HCT116 (cell line): Measurements from ENCODE around the gene LMCD1. TPM values are rescaled to one million over a fixed set of nuclear protein-coding genes. Genes with fewer than 3 reads are reported as not detected.

ENCODE experiments used
- ATAC-seq: fragments of 200-7000 bp; cut with Tn5 transposase; 2 replicates; pipeline ENCODE4 v1.9.1; 2020; ENCODE audit warnings: mild to moderate bottlenecking, moderate library complexity
- BruUV-seq: library from RNA; stranded (reverse); fragments of 400-500 nt; replicated peaks from 2 replicates; lab custom pipeline; 2021; lab: Mats Ljungman, UMichigan
- CTCF ChIA-PET: fragments of 300-600 bp; sonication (Branson Sonifier 250); formaldehyde crosslinking; loops from one replicate; lab custom pipeline; 2021; ENCODE audit warnings: antibody characterized with exemption; lab: Charles Lee
- POLR2A ChIA-PET: fragments of 300-600, 350-600 bp; sonication (Branson Sonifier 250); formaldehyde crosslinking; loops from one replicate; lab custom pipeline; 2021; ENCODE audit warnings: antibody characterized with exemption; lab: Charles Lee
- RAD21 ChIA-PET, 2 experiments: fragments of 300-600 bp; sonication (Branson Sonifier 250); formaldehyde crosslinking; loops; one replicate each; lab custom pipeline; 2023; ENCODE audit warnings: low total read pairs in 2 of 2; ENCODE audit not compliant: uncharacterized antibody in 2 of 2, unreplicated experiment in 2 of 2, low non-redundant PET in 1 of 2; lab: Charles Lee
- DNase-seq: peaks from one replicate; pipeline ENCODE4 v3.0.0-alpha.2; 2010; ENCODE audit warnings: low read depth, low spot score
- H2AFZ ChIP-seq: fragments of 200-600 bp; shearing (Covaris generic), sonication (generic); 2 replicates; pipeline ENCODE4 v1.6.1; 2017; ENCODE audit warnings: low read depth, mixed run types, mixed read lengths, antibody characterized with exemption, low read length; ENCODE audit not compliant: poor library complexity, severe bottlenecking
- H3K27ac ChIP-seq: 2 replicates; pipeline ENCODE4 v1.5.1; 2012; ENCODE audit warnings: low read depth, low read length
- H3K27me3 ChIP-seq: fragments of 200-600 bp; sonication (generic); 2 replicates; pipeline ENCODE4 v1.6.1; 2016; ENCODE audit warnings: mixed run types, low read length, mixed read lengths; ENCODE audit not compliant: insufficient read depth
- H3K36me3 ChIP-seq, 2 experiments: fragments of 200-500 bp in 1 of 2; fragments of 200-600 bp in 1 of 2; sonication (Bioruptor generic) in 1 of 2; sonication (generic) in 1 of 2; 2 replicates each; pipeline versions ENCODE4 v1.5.1 to v1.6.1; 2014 to 2016; ENCODE audit warnings: low read length in 2 of 2, inconsistent platforms in 1 of 2, mixed read lengths in 1 of 2, mixed run types in 1 of 2; ENCODE audit not compliant: insufficient read depth in 2 of 2, control insufficient read depth in 1 of 2
- H3K4me1 ChIP-seq, 2 experiments: fragments of 200-600 bp in 1 of 2; sonication (generic) in 1 of 2; 2 replicates each; pipeline versions ENCODE4 v1.5.1 to v1.6.1; 2012 to 2017; ENCODE audit warnings: low read length in 2 of 2, inconsistent platforms in 1 of 2, mild to moderate bottlenecking in 1 of 2, mixed read lengths in 1 of 2, mixed run types in 1 of 2, moderate library complexity in 1 of 2; ENCODE audit not compliant: insufficient read depth in 2 of 2, control insufficient read depth in 1 of 2
- H3K4me2 ChIP-seq: fragments of 200-600 bp; sonication (generic); 2 replicates; pipeline ENCODE4 v1.6.1; 2017; ENCODE audit warnings: mixed run types, low read length, mixed read lengths
- H3K4me3 ChIP-seq, 2 experiments: fragments of 200-600 bp in 1 of 2; sonication (generic) in 1 of 2; replicated peaks in 1 of 2; 2 replicates each; pipeline ENCODE4 v1.5.1; 2011 to 2016; ENCODE audit warnings: low read length in 2 of 2, control low read depth in 1 of 2, low read depth in 1 of 2, mild to moderate bottlenecking in 1 of 2, mixed read lengths in 1 of 2, mixed run types in 1 of 2
- H3K79me2 ChIP-seq: fragments of 200-600 bp; sonication (generic); 2 replicates; pipeline ENCODE4 v1.6.1; 2017; ENCODE audit warnings: mild to moderate bottlenecking, mixed run types, low read length, moderate library complexity, mixed read lengths; ENCODE audit not compliant: insufficient read depth
- H3K9ac ChIP-seq: fragments of 200-600 bp; sonication (generic); 2 replicates; pipeline ENCODE4 v1.6.1; 2016; ENCODE audit warnings: low read length, mixed read lengths
- H3K9me2 ChIP-seq: fragments of 200-600 bp; sonication (generic), shearing (Covaris generic); 2 replicates; pipeline ENCODE4 v1.6.1; 2017; ENCODE audit warnings: mixed run types, mild to moderate bottlenecking, moderate library complexity; ENCODE audit not compliant: insufficient read depth
- H3K9me3 ChIP-seq, 2 experiments: fragments of 200-500 bp in 1 of 2; fragments of 200-600 bp in 1 of 2; sonication (Bioruptor generic) in 1 of 2; sonication (generic) in 1 of 2; 2 replicates each; pipeline ENCODE4 v1.6.1; 2014 to 2017; ENCODE audit warnings: low read length in 2 of 2, mixed read lengths in 2 of 2, inconsistent platforms in 1 of 2, low read depth in 1 of 2, mild to moderate bottlenecking in 1 of 2, mixed run types in 1 of 2, moderate library complexity in 1 of 2; ENCODE audit not compliant: control insufficient read depth in 1 of 2, insufficient read depth in 1 of 2
- H4K20me1 ChIP-seq: fragments of 200-600 bp; sonication (generic), shearing (Covaris generic); 2 replicates; pipeline ENCODE4 v1.6.1; 2017; ENCODE audit warnings: mixed run types, mild to moderate bottlenecking, moderate library complexity; ENCODE audit not compliant: insufficient read depth
- ATF3 ChIP-seq: IDR thresholded peaks from 2 replicates; pipeline ENCODE4 v1.6.1; 2012
- CBX3 ChIP-seq: IDR thresholded peaks from 2 replicates; pipeline ENCODE4 v1.6.1; 2012; ENCODE audit warnings: low read depth
- CEBPB ChIP-seq: IDR thresholded peaks from 2 replicates; pipeline ENCODE4 v1.6.1; 2012; ENCODE audit warnings: low read depth
- CTCF ChIP-seq, 3 experiments: fragments of 200-600 bp in 1 of 3; sonication (generic) in 1 of 3; IDR thresholded peaks in 2 of 3; conservative IDR thresholded peaks in 1 of 3; 2 replicates each; pipeline ENCODE4 v1.5.1; 2012 to 2017; ENCODE audit warnings: low read depth in 2 of 3, low read length in 2 of 3, antibody characterized with exemption in 1 of 3, borderline replicate concordance in 1 of 3, control low read depth in 1 of 3, mild to moderate bottlenecking in 1 of 3, mixed read lengths in 1 of 3, mixed run types in 1 of 3, moderate library complexity in 1 of 3; ENCODE audit not compliant: insufficient read depth in 1 of 3
- EGR1 ChIP-seq: IDR thresholded peaks from 2 replicates; pipeline ENCODE4 v1.6.1; 2012; ENCODE audit warnings: low read depth
- ELF1 ChIP-seq: IDR thresholded peaks from 2 replicates; pipeline ENCODE4 v1.6.1; 2012; ENCODE audit warnings: low read depth, borderline replicate concordance
- EZH2phosphoT487 ChIP-seq: fragments of 200-600 bp; IDR thresholded peaks from 2 replicates; pipeline ENCODE4 v1.6.1; 2018; ENCODE audit warnings: antibody characterized with exemption, borderline replicate concordance
- JUND ChIP-seq: IDR thresholded peaks from 2 replicates; pipeline ENCODE4 v1.6.1; 2012
- MAX ChIP-seq: IDR thresholded peaks from 2 replicates; pipeline ENCODE4 v1.6.1; 2012
- POLR2A ChIP-seq: IDR thresholded peaks from 2 replicates; pipeline ENCODE4 v1.7.0; 2011; ENCODE audit warnings: borderline replicate concordance; ENCODE audit not compliant: insufficient read depth, insufficient read length; ENCODE audit errors: extremely low read depth
- POLR2AphosphoS5 ChIP-seq: IDR thresholded peaks from 2 replicates; pipeline ENCODE4 v1.6.1; 2011; ENCODE audit warnings: mild to moderate bottlenecking, low read depth, low read length, moderate library complexity
- RAD21 ChIP-seq: IDR thresholded peaks from 2 replicates; pipeline ENCODE4 v1.6.1; 2012; ENCODE audit warnings: low read depth, mild to moderate bottlenecking
- REST ChIP-seq: IDR thresholded peaks from 2 replicates; pipeline ENCODE4 v1.6.1; 2012; ENCODE audit warnings: low read depth
- SIN3A ChIP-seq: IDR thresholded peaks from 2 replicates; pipeline ENCODE4 v1.6.1; 2012; ENCODE audit warnings: low read depth
- SP1 ChIP-seq: IDR thresholded peaks from 2 replicates; pipeline ENCODE4 v1.6.1; 2012; ENCODE audit warnings: low read depth
- TCF7L2 ChIP-seq: IDR thresholded peaks from 2 replicates; pipeline ENCODE4 v1.7.0; 2011; ENCODE audit warnings: borderline replicate concordance, inconsistent platforms; ENCODE audit not compliant: insufficient read depth, insufficient read length; ENCODE audit errors: extremely low read depth
- ZBTB33 ChIP-seq: IDR thresholded peaks from 2 replicates; pipeline ENCODE4 v1.6.1; 2011; ENCODE audit warnings: mild to moderate bottlenecking, low read length, moderate library complexity; ENCODE audit not compliant: insufficient replicate concordance; ENCODE audit errors: extremely low read depth
- ZFX ChIP-seq: fragments of 450-650 bp; IDR thresholded peaks from 2 replicates; pipeline ENCODE4 v1.6.1; 2017
- ZNF274 ChIP-seq: fragments of 200-500 bp; sonication (Bioruptor generic); IDR thresholded peaks from 2 replicates; pipeline ENCODE4 v1.6.1; 2014; ENCODE audit warnings: mild to moderate bottlenecking, low read depth, low read length, inconsistent platforms
- intact Hi-C: fragments of 100-400 bp; cut with micrococcal nuclease; formaldehyde crosslinking; loops from 2 replicates; pipeline ENCODE4 v1.10.0; 2022
- total RNA-seq: library from RNA; stranded (reverse); gene quantifications from one replicate; pipeline ENCODE4 v1.2.1, GENCODE V29; 2021; ENCODE audit not compliant: unreplicated experiment

The LMCD1 gene
- total RNA-seq, 1 experiment from 2014 or later: 4.6 TPM

GRCh38 chr3:8473029-8473428 lies 28.6 kb upstream of the LMCD1 start:
- no peak for DNase-seq
- ChIA-PET CTCF (no interaction called here), POLR2A (no interaction called here), RAD21 (no interaction called here)
- H3K9me2 ChIP-seq: no peaks in the 10 kb centered on the region
- no peak overlapping the region for H3K4me2 ChIP-seq
- H4K20me1 ChIP-seq: no peaks in the 10 kb centered on the region
- no peaks in the 10 kb centered on the region for H3K4me1 ChIP-seq
- no peak overlapping the region for H3K4me3 ChIP-seq
- H3K27ac ChIP-seq: no peak overlapping the region
- no peak overlapping the region for H2AFZ ChIP-seq
- ATAC-seq: no peak
- H3K79me2 ChIP-seq: no peaks in the 10 kb centered on the region
- no peak overlapping the region for H3K9ac ChIP-seq
- intact Hi-C loops: no loop called here
- H3K27me3 ChIP-seq: no peaks in the 10 kb centered on the region
- no TSS peak for BruUV-seq
- H3K36me3 ChIP-seq: no peaks in the 10 kb centered on the region
- H3K9me3 ChIP-seq: no peaks in the 10 kb centered on the region
- no peak for TF ChIP-seq POLR2AphosphoS5
- no peak for TF ChIP-seq EGR1
- TF ChIP-seq CEBPB: no peak
- TF ChIP-seq JUND: no peak
- TF ChIP-seq ZNF274: no peak
- TF ChIP-seq CBX3: no peak
- TF ChIP-seq MAX: no peak
- no peak for TF ChIP-seq TCF7L2
- TF ChIP-seq CTCF (IDR thresholded peaks at IDR 0.05 in 2 of 3, conservative IDR thresholded peaks at IDR 0.05 in 1 of 3; ENCODE audit: borderline replicate concordance in 1 of 3, insufficient read depth in 1 of 3, low read depth in 2 of 3, low read length in 2 of 3): no peak
- no peak for TF ChIP-seq ZBTB33
- TF ChIP-seq ATF3: no peak
- TF ChIP-seq EZH2phosphoT487: no peak
- TF ChIP-seq RAD21: no peak
- TF ChIP-seq SIN3A: no peak
- TF ChIP-seq SP1: no peak
- no peak for TF ChIP-seq ZFX
- no peak for TF ChIP-seq REST
- no peak for TF ChIP-seq ELF1
- TF ChIP-seq POLR2A: no peak
